K562 (cell line): ENCODE measurements around the gene CRADD. TPM values are rescaled to one million over a fixed set of nuclear protein-coding genes. Genes with fewer than 3 reads are reported as not detected.

Experiments
- BHLHE40 ChIP-seq: IDR thresholded peaks from 2 replicates; pipeline ENCODE4 v1.6.1; 2011; ENCODE audit warnings: low read length, improper control_type of control experiment
- CBFB ChIP-seq: sonication (generic); formaldehyde crosslinking; IDR thresholded peaks from 2 replicates; pipeline ENCODE4 v1.4.0; 2020; ENCODE audit warnings: mild to moderate bottlenecking, missing genetic modification reagents
- ELF1 ChIP-seq: fragments of 200-800 bp; sonication (Bioruptor generic); IDR thresholded peaks from 2 replicates; pipeline ENCODE4 v1.6.1; 2016; ENCODE audit warnings: missing genetic modification characterization, missing compliant biosample characterization
- HNRNPUL1 ChIP-seq: fragments of 200-400 bp; formaldehyde crosslinking; IDR thresholded peaks from 2 replicates; pipeline ENCODE4 v1.6.1; 2017; ENCODE audit warnings: low read length
- NELFE ChIP-seq: IDR thresholded peaks from 2 replicates; pipeline ENCODE4 v1.6.1; 2011; ENCODE audit warnings: mild to moderate bottlenecking; ENCODE audit not compliant: insufficient read depth, insufficient read length
- OTX1 ChIP-seq: fragments of 450-650 bp; formaldehyde crosslinking; IDR thresholded peaks from 2 replicates; pipeline ENCODE4 v1.4.0; 2022; ENCODE audit warnings: mild to moderate bottlenecking
- PCBP2 ChIP-seq: fragments of 200-400 bp; formaldehyde crosslinking; IDR thresholded peaks from 2 replicates; pipeline ENCODE4 v1.6.1; 2018; ENCODE audit warnings: low read length, low read depth, mild to moderate bottlenecking, moderate library complexity; ENCODE audit not compliant: poor library complexity, severe bottlenecking
- PRPF4 ChIP-seq: fragments of 200-400 bp; formaldehyde crosslinking; IDR thresholded peaks from one replicate; pipeline ENCODE4 v1.6.1; 2017; ENCODE audit warnings: low read length, low read depth, mild to moderate bottlenecking; ENCODE audit not compliant: insufficient read depth, poor library complexity, severe bottlenecking
- SRSF7 ChIP-seq: fragments of 200-400 bp; formaldehyde crosslinking; optimal IDR thresholded peaks from 2 replicates; pipeline ENCODE3; 2017; ENCODE audit warnings: mild to moderate bottlenecking, low read depth, low read length
- TAF15 ChIP-seq: fragments of 200-400 bp; formaldehyde crosslinking; IDR thresholded peaks from 2 replicates; pipeline ENCODE4 v1.6.1; 2017; ENCODE audit warnings: mild to moderate bottlenecking, low read depth, low read length, moderate library complexity
- polyA plus RNA-seq, 8 experiments: library from polyadenylated mRNA; depleted of rRNA in 4 of 8; stranded (reverse) in 5 of 8; unstranded in 3 of 8; fragments of >200 nt; fragmentation: Nextera tagmentation in 2 of 8; fragmentation: Illumina TruSeq in 1 of 8; extraction: Ambion mirVana in 2 of 8; extraction: Trizol in 1 of 8; gene quantifications; 2 replicates each; pipeline versions ENCODE4 v1.2.1 to v1.2.3, GENCODE V29; 2011 to 2014; ENCODE audit warnings: inconsistent platforms in 1 of 8, missing spikeins in 1 of 8
- total RNA-seq, 7 experiments: library from RNA; depleted of rRNA in 6 of 7; stranded (reverse); fragments of >200 nt in 6 of 7; fragmentation: Illumina TruSeq in 2 of 7; extraction: Trizol in 2 of 7; gene quantifications; 2 replicates each; pipeline versions ENCODE4 v1.2.1 to v1.2.3, GENCODE V29; 2011 to 2021; ENCODE audit warnings: low replicate concordance in 1 of 7
- TF ChIP-seq, protein P1 (sequence below): fragments of 450-650 bp; IDR thresholded peaks from 2 replicates; pipeline ENCODE4 v1.6.1; 2018; ENCODE audit not compliant: partially characterized antibody
- TF ChIP-seq, protein P2 (sequence below): sonication (generic); IDR thresholded peaks from 2 replicates; pipeline ENCODE4 v1.6.1; 2016
- TF ChIP-seq, protein P3 (sequence below): fragments of 450-650 bp; formaldehyde crosslinking; IDR thresholded peaks from 2 replicates; pipeline ENCODE4 v1.4.0; 2020; ENCODE audit warnings: mild to moderate bottlenecking, moderate library complexity
- TF ChIP-seq, protein P4 (sequence below): fragments of 250-450 bp; sonication (Bioruptor Pico); IDR thresholded peaks from 2 replicates; pipeline ENCODE4 v1.8.0; 2022; ENCODE audit warnings: inconsistent platforms
- TF ChIP-seq, protein P5 (sequence below): fragments of 250-450 bp; sonication (Bioruptor Pico); IDR thresholded peaks from 2 replicates; pipeline ENCODE4 v1.5.0; 2021; ENCODE audit warnings: mild to moderate bottlenecking, borderline replicate concordance
- TF ChIP-seq, protein P6 (sequence below), 2 experiments: fragments of 250-450 bp in 1 of 2; fragments of 450-650 bp in 1 of 2; sonication (Bioruptor Pico) in 1 of 2; IDR thresholded peaks; 2 replicates each; pipeline versions ENCODE4 v1.6.1 to v1.8.0; 2016 to 2021; ENCODE audit warnings: mild to moderate bottlenecking in 2 of 2, moderate library complexity in 2 of 2, missing compliant biosample characterization in 1 of 2, missing genetic modification characterization in 1 of 2

Gene CRADD
- total and polyA plus RNA-seq, 9 of the 15 experiments (the other 6 are each of a cell fraction or from before 2014, with no cell fraction given) = 20.5 to 41.1 (median 25.9) TPM

DNA sequence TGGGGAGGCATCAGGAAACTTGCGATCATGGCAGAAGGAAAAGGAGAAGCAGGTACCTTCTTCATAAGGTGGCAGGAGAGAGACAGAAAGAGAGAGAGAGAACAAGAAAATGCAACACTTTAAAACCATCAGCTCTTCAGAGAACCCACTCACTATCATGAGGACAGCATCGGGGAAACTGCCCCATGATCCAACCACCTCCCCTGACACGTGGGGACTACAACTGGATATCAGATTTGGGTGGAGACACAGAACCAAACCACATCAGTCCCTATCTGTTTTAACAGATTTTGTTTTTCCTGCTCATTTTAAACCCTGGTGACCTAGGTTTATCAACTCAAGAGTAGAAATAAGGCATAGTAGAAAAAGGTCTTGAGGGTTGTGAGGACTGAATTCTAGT lies 261.1 kb downstream of the CRADD start (continued):
- TF ChIP-seq, protein P1, sequence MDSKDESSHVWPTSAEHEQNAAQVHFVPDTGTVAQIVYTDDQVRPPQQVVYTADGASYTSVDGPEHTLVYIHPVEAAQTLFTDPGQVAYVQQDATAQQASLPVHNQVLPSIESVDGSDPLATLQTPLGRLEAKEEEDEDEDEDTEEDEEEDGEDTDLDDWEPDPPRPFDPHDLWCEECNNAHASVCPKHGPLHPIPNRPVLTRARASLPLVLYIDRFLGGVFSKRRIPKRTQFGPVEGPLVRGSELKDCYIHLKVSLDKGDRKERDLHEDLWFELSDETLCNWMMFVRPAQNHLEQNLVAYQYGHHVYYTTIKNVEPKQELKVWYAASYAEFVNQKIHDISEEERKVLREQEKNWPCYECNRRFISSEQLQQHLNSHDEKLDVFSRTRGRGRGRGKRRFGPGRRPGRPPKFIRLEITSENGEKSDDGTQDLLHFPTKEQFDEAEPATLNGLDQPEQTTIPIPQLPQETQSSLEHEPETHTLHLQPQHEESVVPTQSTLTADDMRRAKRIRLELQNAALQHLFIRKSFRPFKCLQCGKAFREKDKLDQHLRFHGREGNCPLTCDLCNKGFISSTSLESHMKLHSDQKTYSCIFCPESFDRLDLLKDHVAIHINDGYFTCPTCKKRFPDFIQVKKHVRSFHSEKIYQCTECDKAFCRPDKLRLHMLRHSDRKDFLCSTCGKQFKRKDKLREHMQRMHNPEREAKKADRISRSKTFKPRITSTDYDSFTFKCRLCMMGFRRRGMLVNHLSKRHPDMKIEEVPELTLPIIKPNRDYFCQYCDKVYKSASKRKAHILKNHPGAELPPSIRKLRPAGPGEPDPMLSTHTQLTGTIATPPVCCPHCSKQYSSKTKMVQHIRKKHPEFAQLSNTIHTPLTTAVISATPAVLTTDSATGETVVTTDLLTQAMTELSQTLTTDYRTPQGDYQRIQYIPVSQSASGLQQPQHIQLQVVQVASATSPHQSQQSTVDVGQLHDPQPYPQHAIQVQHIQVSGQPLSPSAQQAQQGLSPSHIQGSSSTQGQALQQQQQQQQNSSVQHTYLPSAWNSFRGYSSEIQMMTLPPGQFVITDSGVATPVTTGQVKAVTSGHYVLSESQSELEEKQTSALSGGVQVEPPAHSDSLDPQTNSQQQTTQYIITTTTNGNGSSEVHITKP = no peak
- TF ChIP-seq PRPF4 (no peak), HNRNPUL1 (no peak), NELFE (no peak), BHLHE40 (peak; percentile 9; the same call in 1 of the 2 replicates), PCBP2 (no peak), TAF15 (no peak), SRSF7 (no peak), ELF1 (tag) (no peak), CBFB (CRISPR knock-in tag) (no peak), OTX1 (peak; percentile 37; the same call in 1 of the 2 replicates)
- TF ChIP-seq, protein P2, sequence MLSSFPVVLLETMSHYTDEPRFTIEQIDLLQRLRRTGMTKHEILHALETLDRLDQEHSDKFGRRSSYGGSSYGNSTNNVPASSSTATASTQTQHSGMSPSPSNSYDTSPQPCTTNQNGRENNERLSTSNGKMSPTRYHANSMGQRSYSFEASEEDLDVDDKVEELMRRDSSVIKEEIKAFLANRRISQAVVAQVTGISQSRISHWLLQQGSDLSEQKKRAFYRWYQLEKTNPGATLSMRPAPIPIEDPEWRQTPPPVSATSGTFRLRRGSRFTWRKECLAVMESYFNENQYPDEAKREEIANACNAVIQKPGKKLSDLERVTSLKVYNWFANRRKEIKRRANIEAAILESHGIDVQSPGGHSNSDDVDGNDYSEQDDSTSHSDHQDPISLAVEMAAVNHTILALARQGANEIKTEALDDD = peak; percentile 88
- TF ChIP-seq, protein P3, sequence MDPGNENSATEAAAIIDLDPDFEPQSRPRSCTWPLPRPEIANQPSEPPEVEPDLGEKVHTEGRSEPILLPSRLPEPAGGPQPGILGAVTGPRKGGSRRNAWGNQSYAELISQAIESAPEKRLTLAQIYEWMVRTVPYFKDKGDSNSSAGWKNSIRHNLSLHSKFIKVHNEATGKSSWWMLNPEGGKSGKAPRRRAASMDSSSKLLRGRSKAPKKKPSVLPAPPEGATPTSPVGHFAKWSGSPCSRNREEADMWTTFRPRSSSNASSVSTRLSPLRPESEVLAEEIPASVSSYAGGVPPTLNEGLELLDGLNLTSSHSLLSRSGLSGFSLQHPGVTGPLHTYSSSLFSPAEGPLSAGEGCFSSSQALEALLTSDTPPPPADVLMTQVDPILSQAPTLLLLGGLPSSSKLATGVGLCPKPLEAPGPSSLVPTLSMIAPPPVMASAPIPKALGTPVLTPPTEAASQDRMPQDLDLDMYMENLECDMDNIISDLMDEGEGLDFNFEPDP (CRISPR knock-in tag) = no peak
- TF ChIP-seq, protein P4, sequence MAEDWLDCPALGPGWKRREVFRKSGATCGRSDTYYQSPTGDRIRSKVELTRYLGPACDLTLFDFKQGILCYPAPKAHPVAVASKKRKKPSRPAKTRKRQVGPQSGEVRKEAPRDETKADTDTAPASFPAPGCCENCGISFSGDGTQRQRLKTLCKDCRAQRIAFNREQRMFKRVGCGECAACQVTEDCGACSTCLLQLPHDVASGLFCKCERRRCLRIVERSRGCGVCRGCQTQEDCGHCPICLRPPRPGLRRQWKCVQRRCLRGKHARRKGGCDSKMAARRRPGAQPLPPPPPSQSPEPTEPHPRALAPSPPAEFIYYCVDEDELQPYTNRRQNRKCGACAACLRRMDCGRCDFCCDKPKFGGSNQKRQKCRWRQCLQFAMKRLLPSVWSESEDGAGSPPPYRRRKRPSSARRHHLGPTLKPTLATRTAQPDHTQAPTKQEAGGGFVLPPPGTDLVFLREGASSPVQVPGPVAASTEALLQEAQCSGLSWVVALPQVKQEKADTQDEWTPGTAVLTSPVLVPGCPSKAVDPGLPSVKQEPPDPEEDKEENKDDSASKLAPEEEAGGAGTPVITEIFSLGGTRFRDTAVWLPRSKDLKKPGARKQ (CRISPR knock-in tag) = no peak
- TF ChIP-seq, protein P5, sequence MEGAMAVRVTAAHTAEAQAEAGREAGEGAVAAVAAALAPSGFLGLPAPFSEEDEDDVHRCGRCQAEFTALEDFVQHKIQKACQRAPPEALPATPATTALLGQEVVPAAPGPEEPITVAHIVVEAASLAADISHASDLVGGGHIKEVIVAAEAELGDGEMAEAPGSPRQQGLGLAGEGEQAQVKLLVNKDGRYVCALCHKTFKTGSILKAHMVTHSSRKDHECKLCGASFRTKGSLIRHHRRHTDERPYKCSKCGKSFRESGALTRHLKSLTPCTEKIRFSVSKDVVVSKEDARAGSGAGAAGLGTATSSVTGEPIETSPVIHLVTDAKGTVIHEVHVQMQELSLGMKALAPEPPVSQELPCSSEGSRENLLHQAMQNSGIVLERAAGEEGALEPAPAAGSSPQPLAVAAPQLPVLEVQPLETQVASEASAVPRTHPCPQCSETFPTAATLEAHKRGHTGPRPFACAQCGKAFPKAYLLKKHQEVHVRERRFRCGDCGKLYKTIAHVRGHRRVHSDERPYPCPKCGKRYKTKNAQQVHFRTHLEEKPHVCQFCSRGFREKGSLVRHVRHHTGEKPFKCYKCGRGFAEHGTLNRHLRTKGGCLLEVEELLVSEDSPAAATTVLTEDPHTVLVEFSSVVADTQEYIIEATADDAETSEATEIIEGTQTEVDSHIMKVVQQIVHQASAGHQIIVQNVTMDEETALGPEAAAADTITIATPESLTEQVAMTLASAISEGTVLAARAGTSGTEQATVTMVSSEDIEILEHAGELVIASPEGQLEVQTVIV (CRISPR knock-in tag) = no peak
- TF ChIP-seq, protein P6, sequence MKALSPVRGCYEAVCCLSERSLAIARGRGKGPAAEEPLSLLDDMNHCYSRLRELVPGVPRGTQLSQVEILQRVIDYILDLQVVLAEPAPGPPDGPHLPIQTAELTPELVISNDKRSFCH (CRISPR knock-in tag; IDR thresholded peaks at IDR 0.05) = no peak
- TF ChIP-seq, protein P6 (tag; IDR thresholded peaks at IDR 0.05) = no peak; the same call in 1 of the 2 replicates
